ENCODE data around the gene KIF15. TPM values are rescaled to one million over a fixed set of nuclear protein-coding genes. Genes with fewer than 3 reads are reported as not detected.

KIF15 gene
- total RNA-seq, 1 experiment from 2014 or later = 25.3 TPM

GRCh38 chr3:44899683-44900367 lies 138.2 kb downstream of the KIF15 start:
- Mint-ChIP-seq H3K27ac (ENCODE audit: unreplicated experiment) (no peak overlapping the region), H3K4me3 (ENCODE audit: unreplicated experiment) (no peak overlapping the region), H3K4me1 (ENCODE audit: low read depth, unreplicated experiment) (no peaks in the 10 kb centered on the region), H3K27me3 (ENCODE audit: insufficient read depth, unreplicated experiment) (no peaks in the 10 kb centered on the region), H3K36me3 (ENCODE audit: insufficient read depth, unreplicated experiment) (no peaks in the 10 kb centered on the region), H3K9me3 (ENCODE audit: unreplicated experiment) (no peaks in the 10 kb centered on the region)
- intact Hi-C loops (cut with micrococcal nuclease; ENCODE audit: unreplicated experiment) = no loop called here
- BruUV-seq (replicated peaks) = no TSS peak
- Histone ChIP-seq H3K4me3 (ENCODE audit: low read depth, low read length) (no peak overlapping the region), H3K36me3 (ENCODE audit: control insufficient read depth, insufficient read depth, low read length) (no peaks in the 10 kb centered on the region), H3K9me3 (no peaks in the 10 kb centered on the region), H3K4me1 (no peaks in the 10 kb centered on the region), H3K27me3 (replicated peaks; ENCODE audit: control insufficient read depth, insufficient read depth, low read length) (no peaks in the 10 kb centered on the region)
- POLR2A ChIA-PET = no interaction called here
- DNase-seq = no peak
- TF ChIP-seq, protein P1, sequence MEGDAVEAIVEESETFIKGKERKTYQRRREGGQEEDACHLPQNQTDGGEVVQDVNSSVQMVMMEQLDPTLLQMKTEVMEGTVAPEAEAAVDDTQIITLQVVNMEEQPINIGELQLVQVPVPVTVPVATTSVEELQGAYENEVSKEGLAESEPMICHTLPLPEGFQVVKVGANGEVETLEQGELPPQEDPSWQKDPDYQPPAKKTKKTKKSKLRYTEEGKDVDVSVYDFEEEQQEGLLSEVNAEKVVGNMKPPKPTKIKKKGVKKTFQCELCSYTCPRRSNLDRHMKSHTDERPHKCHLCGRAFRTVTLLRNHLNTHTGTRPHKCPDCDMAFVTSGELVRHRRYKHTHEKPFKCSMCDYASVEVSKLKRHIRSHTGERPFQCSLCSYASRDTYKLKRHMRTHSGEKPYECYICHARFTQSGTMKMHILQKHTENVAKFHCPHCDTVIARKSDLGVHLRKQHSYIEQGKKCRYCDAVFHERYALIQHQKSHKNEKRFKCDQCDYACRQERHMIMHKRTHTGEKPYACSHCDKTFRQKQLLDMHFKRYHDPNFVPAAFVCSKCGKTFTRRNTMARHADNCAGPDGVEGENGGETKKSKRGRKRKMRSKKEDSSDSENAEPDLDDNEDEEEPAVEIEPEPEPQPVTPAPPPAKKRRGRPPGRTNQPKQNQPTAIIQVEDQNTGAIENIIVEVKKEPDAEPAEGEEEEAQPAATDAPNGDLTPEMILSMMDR (IDR thresholded peaks at IDR 0.05; ENCODE audit: insufficient read depth in 1 of 2, low read depth in 1 of 2, low read length in 1 of 2, severe bottlenecking in 1 of 2, unreplicated experiment in 1 of 2) = no peak
- CTCF ChIA-PET = no interaction called here

DNA sequence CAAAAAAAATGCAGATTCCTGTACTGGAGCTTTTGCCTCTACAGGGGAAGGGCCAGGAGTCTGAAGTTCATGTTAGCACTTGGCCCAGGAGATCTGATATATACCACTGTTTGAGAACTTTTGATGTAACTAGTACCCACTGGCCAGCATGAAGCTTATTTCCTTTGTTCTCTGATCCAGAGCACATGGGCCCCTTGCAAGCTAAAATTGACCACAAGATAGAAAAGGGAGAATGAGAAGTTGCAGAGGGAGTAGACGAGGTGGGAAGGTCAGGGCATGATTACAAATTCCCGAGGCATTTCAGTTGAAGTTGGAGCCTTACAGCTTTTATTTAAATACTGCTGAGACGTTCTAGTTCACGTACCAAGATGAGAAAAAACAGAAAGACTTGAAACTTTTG lies 141.0 kb downstream of the KIF15 start:
- H3K4me1 ChIP-seq = no peaks in the 10 kb centered on the region
- Mint-ChIP-seq H3K4me3 (ENCODE audit: unreplicated experiment) (no peak overlapping the region), H3K27ac (ENCODE audit: unreplicated experiment) (no peak overlapping the region), H3K4me1 (ENCODE audit: low read depth, unreplicated experiment) (no peaks in the 10 kb centered on the region), H3K9me3 (ENCODE audit: unreplicated experiment) (no peaks in the 10 kb centered on the region), H3K36me3 (ENCODE audit: insufficient read depth, unreplicated experiment) (no peaks in the 10 kb centered on the region), H3K27me3 (ENCODE audit: insufficient read depth, unreplicated experiment) (no peaks in the 10 kb centered on the region)
- TF ChIP-seq, protein P1 (IDR thresholded peaks at IDR 0.05; ENCODE audit: insufficient read depth in 1 of 2, low read depth in 1 of 2, low read length in 1 of 2, severe bottlenecking in 1 of 2, unreplicated experiment in 1 of 2) = no peak
- no peaks in the 10 kb centered on the region for H3K36me3 ChIP-seq (ENCODE audit: control insufficient read depth, insufficient read depth, low read length)
- ChIA-PET CTCF (interaction anchor here (1.0 kb wide), 1 partner anchor 12 kb away, joined by 3 read pairs; no protein-coding TSS in a partner anchor), POLR2A (no interaction called here)
- H3K27me3 ChIP-seq (replicated peaks; ENCODE audit: control insufficient read depth, insufficient read depth, low read length) = no peaks in the 10 kb centered on the region
- H3K4me3 ChIP-seq (ENCODE audit: low read depth, low read length) = no peak overlapping the region
- no peak for DNase-seq
- intact Hi-C loops (cut with micrococcal nuclease; ENCODE audit: unreplicated experiment) = no loop called here
- H3K9me3 ChIP-seq = no peaks in the 10 kb centered on the region
- BruUV-seq (replicated peaks) = no TSS peak

Other genes starting within 250 kb of the KIF15 start
- gene ZKSCAN7, start 206.6 kb upstream of the KIF15 start, total RNA-seq (2022) = not detected in 2 replicates
- gene ZNF660, start 176.8 kb upstream of the KIF15 start, total RNA-seq (2022) = not detected in 2 replicates
- 10.5 and 10.6 TPM in 2 replicates for gene ZNF197, start 136.8 kb upstream of the KIF15 start, total RNA-seq (2022)
- gene ZNF35, start 113.1 kb upstream of the KIF15 start, total RNA-seq (2022) = 12.0 and 14.7 TPM in 2 replicates
- gene ZNF502, start 49.1 kb upstream of the KIF15 start, total RNA-seq (2022) = 2.0 TPM in 2 replicates
- 3.2 and 3.3 TPM in 2 replicates for gene ZNF501, start 32.2 kb upstream of the KIF15 start, total RNA-seq (2022)
- gene KIAA1143, start 175 bp upstream of the KIF15 start, total RNA-seq (2022) = 29.0 and 29.8 TPM in 2 replicates
- 8.0 and 8.8 TPM in 2 replicates for gene TMEM42, start 100.1 kb downstream of the KIF15 start, total RNA-seq (2022)
- not detected in 2 replicates for gene TGM4, start 112.8 kb downstream of the KIF15 start, total RNA-seq (2022)
- gene ZDHHC3, start 214.4 kb downstream of the KIF15 start, total RNA-seq (2022) = 68.4 and 71.3 TPM in 2 replicates
- 70.9 and 73.8 TPM in 2 replicates for gene EXOSC7, start 214.4 kb downstream of the KIF15 start, total RNA-seq (2022)